GM19099 (cell line): ENCODE results near the gene SLC7A8.

ENCODE experiments used
- POLR2A ChIP-seq: IDR thresholded peaks from 3 replicates; pipeline ENCODE4 v1.6.1; 2011; ENCODE audit warnings: low read depth; ENCODE audit not compliant: insufficient read length; ENCODE audit errors: extremely low read depth

Gene SLC7A8

DNA sequence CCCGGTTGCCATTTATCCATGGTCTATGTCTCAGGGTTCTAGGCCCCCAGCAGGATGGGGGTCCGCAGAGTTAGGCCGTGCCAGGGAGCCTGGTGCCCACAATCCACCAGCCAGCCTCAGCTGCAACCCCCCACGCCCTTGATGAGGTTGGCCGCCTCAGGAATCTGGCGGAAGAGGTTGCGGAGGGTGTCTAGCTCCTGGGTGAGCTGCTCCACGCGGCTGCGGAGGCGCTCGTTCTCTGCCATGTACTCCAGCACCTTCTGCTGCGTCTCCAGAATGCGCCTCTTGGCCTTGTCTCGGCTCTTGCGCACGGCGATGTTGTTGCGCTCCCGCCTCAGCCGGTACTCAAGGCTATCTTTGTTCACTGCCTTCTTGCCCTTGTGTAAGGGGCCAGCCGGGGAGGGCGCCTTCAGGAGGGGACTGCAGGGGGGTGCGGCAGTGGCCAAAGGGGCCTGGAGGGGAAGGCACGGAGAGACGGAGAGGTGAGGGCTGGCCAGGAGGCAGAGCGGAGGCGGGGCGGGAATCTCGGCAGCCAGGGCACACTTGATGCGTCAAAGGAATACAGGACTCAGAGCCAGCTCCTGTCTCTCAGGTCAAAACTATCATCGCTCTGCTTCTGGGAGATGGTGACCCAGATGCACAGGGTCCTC lies 66.0 kb downstream of the SLC7A8 start:
- TF ChIP-seq POLR2A: no peak

DNA sequence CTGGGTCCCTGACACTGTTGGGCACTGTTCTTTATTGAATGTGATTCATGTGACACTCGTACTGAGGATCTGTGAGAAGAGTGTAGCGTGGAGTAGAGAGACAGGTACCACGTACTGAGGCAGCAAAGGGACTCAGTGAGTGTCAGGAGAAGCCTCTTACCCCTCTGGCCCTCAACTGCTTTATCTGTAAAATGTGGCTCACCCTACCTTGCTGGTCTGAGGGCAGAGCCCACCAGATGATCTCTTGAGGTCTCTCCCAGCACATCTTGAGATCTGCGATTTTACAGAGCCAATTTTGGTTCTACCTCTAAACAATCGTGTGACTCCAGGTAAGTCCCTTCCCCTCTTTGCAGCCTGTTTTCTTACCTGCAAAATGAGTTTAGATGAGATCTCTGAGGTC lies 67.5 kb downstream of the SLC7A8 start:
- TF ChIP-seq POLR2A: no peak

DNA sequence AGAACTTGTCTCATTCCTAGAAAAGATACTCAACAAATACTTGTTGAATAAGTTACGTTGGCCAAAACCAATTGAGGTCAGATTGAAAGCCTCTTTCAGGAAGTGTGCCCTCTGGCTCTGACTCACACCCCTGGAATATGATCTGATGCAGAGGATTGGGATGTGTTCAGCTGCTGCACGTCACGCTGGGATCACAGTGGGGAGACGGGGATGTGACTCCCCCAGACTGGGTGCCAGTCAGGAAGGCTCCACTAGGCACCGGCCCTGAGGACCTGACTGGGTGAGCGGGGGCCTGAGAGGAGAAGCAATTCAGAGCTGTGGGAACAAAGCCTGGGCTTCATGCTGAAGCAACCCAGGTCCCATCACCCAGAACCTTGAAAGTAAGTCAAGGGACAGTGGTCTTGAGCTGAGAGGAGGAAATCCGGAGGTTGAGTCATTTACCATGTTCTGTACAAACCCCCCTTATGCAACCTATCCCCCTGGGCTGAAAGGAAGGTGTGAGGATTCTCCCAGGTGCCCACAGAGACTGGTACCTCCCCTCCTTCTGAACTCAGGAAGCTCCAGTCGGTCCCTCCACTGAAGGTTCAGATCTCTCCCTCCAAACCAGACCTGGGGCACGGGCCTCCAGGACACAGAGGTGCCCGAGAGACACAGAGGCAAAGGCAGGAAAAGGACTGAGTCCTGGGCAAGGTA lies 68.3 kb downstream of the SLC7A8 start:
- TF ChIP-seq POLR2A: no peak

DNA sequence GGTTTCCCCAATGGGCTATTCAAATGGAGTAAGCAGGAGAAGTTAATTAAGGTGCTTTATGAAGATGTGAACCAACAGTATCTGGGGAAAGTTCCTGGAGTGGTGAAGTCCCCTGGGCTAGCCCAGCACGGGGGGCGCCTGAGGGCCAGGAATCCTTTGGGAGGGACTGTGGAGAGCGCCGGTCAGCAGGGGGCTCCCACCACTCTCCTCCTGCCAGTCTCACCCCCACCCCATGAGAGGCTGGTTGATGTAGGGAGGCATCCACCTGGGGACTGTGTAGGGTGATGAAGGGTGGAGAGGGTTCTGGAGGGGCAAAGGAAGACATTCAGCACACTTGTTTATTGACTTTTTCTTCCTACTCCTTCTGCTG lies 68.8 kb downstream of the SLC7A8 start:
- TF ChIP-seq POLR2A: no peak

DNA sequence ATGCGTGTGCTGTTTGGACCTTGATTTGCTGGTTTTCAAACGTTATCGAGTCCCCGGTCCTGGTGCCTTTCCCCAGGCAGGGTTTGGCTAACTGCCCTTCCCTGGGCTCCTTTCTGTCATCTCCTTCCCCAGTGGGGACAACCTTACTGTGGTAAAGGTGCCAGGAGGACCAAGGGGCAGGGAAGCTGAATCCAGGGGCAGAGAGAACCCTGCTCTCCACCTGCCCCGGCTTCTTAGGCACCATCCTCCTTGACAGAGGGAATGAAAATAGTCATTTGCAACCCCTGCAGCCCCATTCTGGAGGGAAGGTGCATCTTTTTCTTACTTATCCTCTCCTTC lies 69.4 kb downstream of the SLC7A8 start:
- TF ChIP-seq POLR2A: no peak

DNA sequence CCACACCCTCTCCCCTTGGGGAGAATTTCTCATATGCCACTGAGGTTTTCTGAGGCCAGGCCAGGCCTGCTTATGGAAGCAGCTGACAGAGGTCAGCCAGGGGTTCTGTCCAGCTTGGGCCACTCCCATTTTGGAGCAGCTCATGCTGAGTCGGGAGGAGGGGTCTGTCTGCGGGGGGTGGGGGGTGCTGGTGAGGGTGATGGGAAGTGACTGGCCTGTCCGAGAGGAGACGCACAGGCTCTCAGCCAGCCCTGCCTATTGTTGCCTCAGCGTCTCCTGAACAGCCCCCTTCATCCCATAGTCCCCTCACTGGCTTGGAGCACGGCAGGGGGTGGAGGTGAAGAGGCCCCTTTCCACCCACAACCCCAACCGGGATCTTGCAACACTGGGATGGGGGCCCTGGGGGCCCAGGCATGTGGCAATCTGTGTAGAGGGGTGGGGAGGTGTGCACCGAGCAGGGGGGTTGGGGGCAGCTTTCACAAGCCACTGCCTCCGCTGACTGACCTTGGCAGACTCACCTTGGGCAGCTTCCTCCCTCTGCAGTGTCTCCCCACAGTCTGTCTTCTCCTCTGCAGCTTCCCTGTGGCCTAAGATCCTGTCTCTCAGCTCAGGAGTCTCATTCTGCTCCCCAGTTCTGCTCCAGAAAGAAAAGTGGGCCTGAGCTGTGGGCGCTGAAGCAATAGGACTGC lies 69.9 kb downstream of the SLC7A8 start:
- no peak for TF ChIP-seq POLR2A

DNA sequence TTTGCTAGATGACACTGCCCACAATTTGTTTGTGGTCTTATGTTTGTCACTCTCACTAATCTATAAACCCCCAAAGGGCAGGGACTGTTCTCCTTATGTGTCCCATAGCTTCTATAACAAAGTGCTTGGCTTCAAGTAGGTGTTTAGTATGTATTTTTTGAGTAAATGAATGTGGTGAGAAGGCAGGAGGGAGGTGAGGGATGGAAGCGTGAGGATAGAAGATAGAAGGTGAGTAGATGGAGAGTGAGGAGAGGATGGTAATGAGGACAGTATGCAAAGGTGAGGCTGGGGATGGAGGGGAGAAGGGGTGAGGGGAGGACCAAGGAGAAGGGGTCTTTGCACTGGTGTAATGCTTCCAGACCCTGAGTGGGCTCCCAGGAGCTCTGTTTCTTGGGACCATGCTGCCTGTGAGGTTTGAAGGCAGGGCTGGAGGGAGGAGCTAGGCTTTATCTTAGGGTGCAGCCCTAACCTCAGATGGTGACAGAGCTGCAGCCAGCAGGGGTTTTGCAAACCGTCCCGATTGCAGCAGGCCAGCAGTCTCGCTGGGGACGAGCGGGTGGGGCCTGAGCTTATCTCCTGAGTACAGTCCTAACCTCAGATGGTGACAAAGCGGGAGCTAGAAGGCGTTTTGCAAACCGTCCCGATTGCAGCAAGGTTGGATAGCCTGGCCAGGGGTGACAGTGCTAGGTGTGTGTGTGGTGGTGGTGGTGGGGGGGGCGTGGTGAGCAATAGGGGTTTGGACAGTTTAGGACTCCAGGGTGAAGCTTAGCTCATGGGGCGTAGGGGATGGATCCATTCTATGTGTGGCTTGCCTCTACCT lies 70.9 kb downstream of the SLC7A8 start:
- no peak for TF ChIP-seq POLR2A

DNA sequence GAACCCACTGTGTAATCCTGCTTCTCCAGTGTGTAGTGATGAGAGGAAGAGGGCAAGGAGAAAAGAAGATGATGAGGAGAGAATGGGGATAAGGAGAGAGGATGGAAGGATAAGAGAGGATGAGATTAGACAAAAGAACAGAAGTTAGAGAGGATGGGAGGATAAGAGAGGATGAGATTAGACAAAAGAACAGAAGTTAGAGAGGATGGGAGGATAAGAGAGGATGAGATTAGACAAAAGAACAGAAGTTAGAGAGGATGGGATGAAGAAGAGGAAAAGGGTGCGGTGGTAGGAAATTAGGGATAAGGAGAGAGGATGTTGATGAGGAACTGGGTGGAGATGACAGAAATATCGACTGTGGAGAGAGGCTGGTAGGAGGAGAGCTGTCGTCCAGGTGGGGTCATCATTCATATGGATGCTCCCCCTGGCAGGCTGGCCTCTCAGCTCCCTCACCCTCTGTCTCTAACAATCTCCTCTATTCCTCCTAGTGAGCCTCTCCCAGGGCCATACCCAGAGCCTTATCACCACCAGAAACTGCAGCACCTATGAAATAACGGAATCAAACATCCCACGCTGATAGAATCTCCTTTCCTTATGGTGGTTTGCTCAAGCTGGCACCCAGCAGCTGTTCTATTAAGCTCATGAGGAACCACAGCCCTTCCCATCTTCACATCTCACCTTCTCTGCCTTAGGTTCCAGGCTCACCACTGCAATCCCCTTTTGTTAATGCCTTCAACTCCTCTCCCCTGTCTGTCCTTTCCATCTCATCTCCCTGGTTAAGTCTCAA lies 72.7 kb downstream of the SLC7A8 start:
- no peak for TF ChIP-seq POLR2A

DNA sequence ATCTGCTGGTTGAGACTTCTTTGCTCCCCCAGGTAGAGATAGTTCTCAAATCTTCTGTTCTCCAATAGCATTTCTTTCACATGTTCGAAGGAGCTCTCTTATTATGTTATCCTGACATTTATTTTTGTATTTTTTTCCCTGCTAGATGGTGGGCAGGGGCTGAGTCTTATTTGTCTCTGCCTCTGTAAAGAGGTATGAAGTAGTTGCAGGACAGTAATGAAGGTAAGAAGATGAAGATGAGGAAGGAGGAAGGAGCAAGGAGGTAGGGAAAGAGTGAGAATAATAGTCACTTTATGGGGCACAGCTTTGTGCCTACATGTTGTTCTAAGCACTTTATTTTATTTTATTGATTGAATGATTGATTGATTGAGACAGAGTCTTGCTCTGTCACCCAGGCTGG lies 73.7 kb downstream of the SLC7A8 start:
- TF ChIP-seq POLR2A: no peak

DNA sequence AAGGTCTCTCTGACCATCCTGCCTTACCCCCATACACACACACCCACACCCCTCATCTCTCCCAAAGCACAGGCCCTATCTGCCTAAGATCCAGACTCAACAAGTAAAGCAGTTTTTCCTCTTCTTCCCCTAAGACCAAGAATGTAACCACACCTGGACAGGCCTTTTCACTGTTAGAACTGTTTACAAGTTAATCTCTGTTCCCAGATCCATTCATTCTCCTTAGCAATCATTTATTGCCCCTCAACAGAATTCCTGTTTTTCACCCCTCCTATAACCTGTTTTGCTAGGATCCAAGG lies 76.8 kb downstream of the SLC7A8 start:
- no peak for TF ChIP-seq POLR2A

DNA sequence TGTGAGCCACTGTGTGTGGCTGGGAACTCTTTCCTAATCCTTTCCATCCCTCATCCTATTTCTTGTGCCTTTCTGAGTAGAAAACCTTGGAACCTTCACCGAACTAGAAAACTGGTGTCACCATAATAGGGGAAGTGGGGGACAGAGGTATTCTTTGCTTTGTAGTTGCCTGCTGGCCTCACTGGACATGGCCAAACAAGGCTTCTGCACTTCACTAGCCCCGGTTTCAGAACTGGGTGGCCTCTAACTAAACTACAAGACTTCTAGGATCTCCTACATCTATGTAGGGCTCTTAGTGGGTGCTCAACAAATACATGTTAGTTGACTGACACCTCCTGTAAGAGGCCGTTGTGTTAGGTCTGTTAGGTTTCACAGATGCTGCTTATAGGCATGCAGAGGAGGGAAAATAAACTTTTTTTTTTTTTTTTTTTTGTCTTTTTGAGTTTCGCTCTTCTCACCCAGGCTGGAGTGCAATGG lies 78.1 kb downstream of the SLC7A8 start:
- no peak for TF ChIP-seq POLR2A

DNA sequence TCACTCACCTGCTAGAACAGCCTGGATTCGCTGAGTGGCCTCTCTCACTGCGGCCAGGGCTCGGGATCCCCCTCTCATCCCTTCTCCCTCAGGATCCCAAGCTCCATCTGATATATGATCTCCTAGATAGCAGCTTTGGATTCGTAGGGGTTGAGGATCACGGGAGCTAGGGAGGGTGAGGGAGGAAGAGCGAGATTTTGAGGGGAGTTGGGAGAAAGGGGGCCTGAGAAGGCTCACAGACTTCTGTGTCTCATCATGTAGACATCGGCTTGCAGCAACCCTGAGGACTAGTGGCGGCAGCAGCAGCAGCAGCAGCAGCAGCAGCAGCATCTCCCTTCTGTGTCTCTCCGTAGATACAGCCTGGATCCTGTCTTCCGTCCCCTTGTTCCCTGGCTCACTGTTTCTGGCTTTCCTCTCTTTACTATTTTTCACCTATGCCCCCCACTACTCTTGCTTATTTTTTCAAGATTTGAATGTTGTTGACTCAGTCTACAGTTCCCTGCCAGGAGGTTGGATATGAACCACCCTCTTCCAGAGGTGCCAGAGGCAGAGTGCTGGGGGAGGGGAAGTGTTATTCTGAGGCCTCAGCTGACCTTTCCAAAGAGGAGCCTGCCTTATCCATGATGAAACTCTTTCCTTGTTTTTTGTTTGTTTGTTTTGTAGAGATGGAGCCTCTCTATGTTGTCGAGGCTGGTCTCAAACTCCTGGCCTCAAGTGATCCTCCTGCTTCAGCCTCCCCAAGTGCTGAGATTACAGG lies 78.7 kb downstream of the SLC7A8 start, which contains the start of gene CIROP:
TSS of gene CIROP (minus strand) at position 399 of the 757 bp plus-strand sequence. CDS start at position 330, 69 bp downstream.
- TF ChIP-seq POLR2A: no peak

DNA sequence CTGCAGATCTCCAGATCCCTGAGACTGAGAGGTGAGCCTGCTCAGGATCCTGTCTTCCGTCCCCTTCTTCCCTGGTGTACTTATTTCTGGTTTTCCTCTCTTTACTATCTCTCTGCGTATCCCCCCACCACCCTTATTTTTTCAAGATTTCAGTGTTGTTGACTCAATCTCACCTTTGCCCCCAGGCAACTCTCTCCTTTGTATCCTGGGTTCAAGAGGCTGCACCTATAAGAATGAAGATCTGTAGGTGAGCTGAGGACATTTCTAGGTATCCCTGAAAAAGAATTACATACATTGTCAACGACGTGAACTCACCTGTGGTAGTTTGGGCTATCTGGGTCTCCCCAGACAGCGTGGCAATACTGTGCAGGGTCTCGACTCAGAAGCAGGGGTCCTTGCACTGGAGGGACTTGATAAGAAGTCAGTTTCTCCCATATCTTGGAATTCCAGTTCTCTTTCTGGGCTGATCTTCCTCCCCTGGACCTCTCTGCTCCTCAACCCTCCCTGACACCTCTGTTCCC lies 79.3 kb downstream of the SLC7A8 start:
- TF ChIP-seq POLR2A: no peak

DNA sequence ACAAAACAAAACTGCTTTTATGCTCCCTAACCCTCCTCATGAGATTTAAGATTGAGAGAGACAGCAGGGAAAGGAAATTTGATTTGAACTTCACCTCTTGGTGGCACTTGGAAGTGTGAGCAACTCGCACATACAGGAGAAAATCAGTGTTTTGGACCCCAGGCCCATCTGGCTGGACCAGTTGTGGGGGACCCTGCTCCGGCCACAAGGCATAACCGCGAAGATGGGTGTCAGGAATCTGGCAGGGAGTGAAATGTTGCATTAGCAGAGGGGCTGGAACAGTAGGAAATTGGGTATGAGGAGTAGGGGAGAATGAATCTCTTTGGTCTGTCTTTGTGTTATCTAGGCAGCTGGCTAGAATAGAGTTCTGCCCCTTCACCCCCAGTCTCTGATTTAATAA lies 79.9 kb downstream of the SLC7A8 start:
- no peak for TF ChIP-seq POLR2A
